T-helper 1 cell treated with Interleukin-12 subunit alpha and Interleukin-12 subunit beta and Interleukin-4 antibody, amounts not matched to agents 30 μg/mL and 1 μg/mL, for 36 hours (primary cell): ENCODE results near the gene OR2D3.
"Not testable (repeated sequence)": the region's sequence is repeated elsewhere in the genome, so short reads cannot be mapped to it uniquely, and the experiment has no call there.

Source experiments
- H3K27ac Mint-ChIP-seq: one replicate; pipeline ENCODE4 v1.8.0; 2021; ENCODE audit warnings: mild to moderate bottlenecking, mixed read lengths
- H3K27me3 Mint-ChIP-seq: one replicate; pipeline ENCODE4 v1.8.0; 2021; ENCODE audit warnings: low read depth, mixed read lengths
- H3K36me3 Mint-ChIP-seq: one replicate; pipeline ENCODE4 v1.8.0; 2021; ENCODE audit warnings: low read depth, mixed read lengths
- H3K4me1 Mint-ChIP-seq: one replicate; pipeline ENCODE4 v1.8.0; 2021; ENCODE audit warnings: low read depth, mixed read lengths
- H3K4me3 Mint-ChIP-seq: one replicate; pipeline ENCODE4 v1.8.0; 2021; ENCODE audit warnings: mild to moderate bottlenecking, moderate library complexity, mixed read lengths
- H3K9me3 Mint-ChIP-seq: one replicate; pipeline ENCODE4 v1.8.0; 2021; ENCODE audit warnings: mixed read lengths

The OR2D3 gene

GRCh38 chr11:6911378-6911777 is 9.4 kb upstream of the OR2D3 start:
- no peaks in the 10 kb centered on the region for H3K9me3 Mint-ChIP-seq
- no peaks in the 10 kb centered on the region for H3K27me3 Mint-ChIP-seq
- no peak overlapping the region for H3K27ac Mint-ChIP-seq
- no peaks in the 10 kb centered on the region for H3K36me3 Mint-ChIP-seq
- H3K4me3 Mint-ChIP-seq: no peak overlapping the region
- H3K4me1 Mint-ChIP-seq: no peaks in the 10 kb centered on the region

GRCh38 chr11:6911948-6912347 is 8.9 kb upstream of the OR2D3 start:
- Mint-ChIP-seq H3K9me3 (no peaks in the 10 kb centered on the region), H3K27me3 (no peaks in the 10 kb centered on the region), H3K36me3 (no peaks in the 10 kb centered on the region), H3K4me3 (no peak overlapping the region), H3K4me1 (no peaks in the 10 kb centered on the region), H3K27ac (no peak overlapping the region)

GRCh38 chr11:6919698-6920097 is 1.1 kb upstream of the OR2D3 start:
- Mint-ChIP-seq H3K27ac (no peak overlapping the region), H3K4me1 (no peaks in the 10 kb centered on the region), H3K36me3 (no peaks in the 10 kb centered on the region), H3K27me3 (peaks cover 3% of the 10 kb centered on the region), H3K4me3 (no peak overlapping the region), H3K9me3 (peaks cover 3% of the 10 kb centered on the region)

GRCh38 chr11:6925007-6925577 is 4.3 kb downstream of the OR2D3 start:
- Mint-ChIP-seq H3K27me3 (peaks cover 34% of the 10 kb centered on the region), H3K4me1 (peaks cover 19% of the 10 kb centered on the region)

GRCh38 chr11:6925636-6926207 is 4.9 kb downstream of the OR2D3 start:
- Mint-ChIP-seq H3K4me1 (peaks cover 19% of the 10 kb centered on the region), H3K9me3 (no peaks in the 10 kb centered on the region), H3K36me3 (no peaks in the 10 kb centered on the region), H3K4me3 (peak overlapping the region; percentile 85), H3K27me3 (peaks cover 34% of the 10 kb centered on the region), H3K27ac (peak overlapping the region; percentile 11)

More at GRCh38 chr11:6925007-6925577, 4.3 kb downstream of the OR2D3 start:
- no peaks in the 10 kb centered on the region for H3K36me3 Mint-ChIP-seq
- H3K27ac Mint-ChIP-seq: no peak overlapping the region
- H3K4me3 Mint-ChIP-seq: peak overlapping the region; percentile 29
- no peaks in the 10 kb centered on the region for H3K9me3 Mint-ChIP-seq

- Mint-ChIP-seq H3K27ac (peak within 1 kb of the TSS; percentile 11), H3K4me1 (peaks cover 19% of the 10 kb centered on the region), H3K27me3 (peaks cover 34% of the 10 kb centered on the region), H3K9me3 (no peaks in the 10 kb centered on the region), H3K36me3 (no peaks in the 10 kb centered on the region), H3K4me3 (peak within 1 kb of the TSS; percentile 85)
Measured at GRCh38 chr11:6926208-6927029, 5.6 kb downstream of the OR2D3 start, which contains the start of gene ZNF215. ZNF215 (plus strand) TSS chr11:6926426; CDS start chr11:6932273, 5,847 bp downstream.

- no peaks in the 10 kb centered on the region for H3K9me3 Mint-ChIP-seq
- H3K4me3 Mint-ChIP-seq: peak overlapping the region; percentile 85
- H3K27ac Mint-ChIP-seq: no peak overlapping the region
- peaks cover 21% of the 10 kb centered on the region for H3K4me1 Mint-ChIP-seq
- no peaks in the 10 kb centered on the region for H3K36me3 Mint-ChIP-seq
- H3K27me3 Mint-ChIP-seq: peaks cover 34% of the 10 kb centered on the region
Measured at GRCh38 chr11:6927030-6927617, 6.3 kb downstream of the OR2D3 start.

- H3K4me3 Mint-ChIP-seq: no peak overlapping the region
- no peaks in the 10 kb centered on the region for H3K36me3 Mint-ChIP-seq
- H3K27me3 Mint-ChIP-seq: peaks cover 34% of the 10 kb centered on the region
- no peaks in the 10 kb centered on the region for H3K9me3 Mint-ChIP-seq
- no peak overlapping the region for H3K27ac Mint-ChIP-seq
- peaks cover 31% of the 10 kb centered on the region for H3K4me1 Mint-ChIP-seq
Measured at GRCh38 chr11:6928916-6929315, 8.1 kb downstream of the OR2D3 start.

- H3K4me1 Mint-ChIP-seq: peaks cover 23% of the 10 kb centered on the region
- no peaks in the 10 kb centered on the region for H3K9me3 Mint-ChIP-seq
- H3K27ac Mint-ChIP-seq: no peak overlapping the region
- no peak overlapping the region for H3K4me3 Mint-ChIP-seq
- peaks cover 18% of the 10 kb centered on the region for H3K27me3 Mint-ChIP-seq
- H3K36me3 Mint-ChIP-seq: no peaks in the 10 kb centered on the region
Measured at GRCh38 chr11:6931146-6931713, 10.4 kb downstream of the OR2D3 start.

- peaks cover 23% of the 10 kb centered on the region for H3K4me1 Mint-ChIP-seq
- peak overlapping the region; percentile 49 for H3K4me3 Mint-ChIP-seq
- H3K36me3 Mint-ChIP-seq: no peaks in the 10 kb centered on the region
- H3K27ac Mint-ChIP-seq: peak overlapping the region; percentile 81
- H3K9me3 Mint-ChIP-seq: no peaks in the 10 kb centered on the region
- peaks cover 13% of the 10 kb centered on the region for H3K27me3 Mint-ChIP-seq
Measured at GRCh38 chr11:6932145-6932544, 11.3 kb downstream of the OR2D3 start.

GRCh38 chr11:6941970-6942369 is 21.2 kb downstream of the OR2D3 start:
- no peak overlapping the region for H3K27ac Mint-ChIP-seq
- no peaks in the 10 kb centered on the region for H3K27me3 Mint-ChIP-seq
- peaks cover 2% of the 10 kb centered on the region for H3K36me3 Mint-ChIP-seq
- H3K9me3 Mint-ChIP-seq: no peaks in the 10 kb centered on the region
- H3K4me3 Mint-ChIP-seq: no peak overlapping the region
- H3K4me1 Mint-ChIP-seq: no peaks in the 10 kb centered on the region

- Mint-ChIP-seq H3K27ac (no peak overlapping the region), H3K36me3 (peaks cover 2% of the 10 kb centered on the region), H3K4me3 (no peak overlapping the region), H3K4me1 (no peaks in the 10 kb centered on the region), H3K9me3 (no peaks in the 10 kb centered on the region), H3K27me3 (no peaks in the 10 kb centered on the region)
Measured at GRCh38 chr11:6943131-6943530, 22.3 kb downstream of the OR2D3 start.

- H3K4me3 Mint-ChIP-seq, H3K36me3 Mint-ChIP-seq, H3K27me3 Mint-ChIP-seq, H3K27ac Mint-ChIP-seq, H3K9me3 Mint-ChIP-seq, H3K4me1 Mint-ChIP-seq: not testable (repeated sequence)
Measured at GRCh38 chr11:6954248-6954647, 33.4 kb downstream of the OR2D3 start.

- Mint-ChIP-seq H3K4me1 (no peaks in the 10 kb centered on the region), H3K27ac (no peak overlapping the region), H3K4me3 (no peak overlapping the region), H3K27me3 (no peaks in the 10 kb centered on the region), H3K9me3 (no peaks in the 10 kb centered on the region), H3K36me3 (no peaks in the 10 kb centered on the region)
Measured at GRCh38 chr11:6962141-6962540, 41.3 kb downstream of the OR2D3 start.
